Stimulated activated CD8-positive, alpha-beta memory T cell treated with anti-CD3 and anti-CD28 coated beads, Interleukin-12 subunit alpha, Interleukin-12 subunit beta, amount 100 ng/mL, for 4 hours (primary cell): ENCODE measurements around the gene ZNF462.

Experiments
- DNase-seq: peaks from one replicate; pipeline ENCODE4 v3.0.0-alpha.2; 2020; ENCODE audit warnings: low read depth

Gene ZNF462

DNA sequence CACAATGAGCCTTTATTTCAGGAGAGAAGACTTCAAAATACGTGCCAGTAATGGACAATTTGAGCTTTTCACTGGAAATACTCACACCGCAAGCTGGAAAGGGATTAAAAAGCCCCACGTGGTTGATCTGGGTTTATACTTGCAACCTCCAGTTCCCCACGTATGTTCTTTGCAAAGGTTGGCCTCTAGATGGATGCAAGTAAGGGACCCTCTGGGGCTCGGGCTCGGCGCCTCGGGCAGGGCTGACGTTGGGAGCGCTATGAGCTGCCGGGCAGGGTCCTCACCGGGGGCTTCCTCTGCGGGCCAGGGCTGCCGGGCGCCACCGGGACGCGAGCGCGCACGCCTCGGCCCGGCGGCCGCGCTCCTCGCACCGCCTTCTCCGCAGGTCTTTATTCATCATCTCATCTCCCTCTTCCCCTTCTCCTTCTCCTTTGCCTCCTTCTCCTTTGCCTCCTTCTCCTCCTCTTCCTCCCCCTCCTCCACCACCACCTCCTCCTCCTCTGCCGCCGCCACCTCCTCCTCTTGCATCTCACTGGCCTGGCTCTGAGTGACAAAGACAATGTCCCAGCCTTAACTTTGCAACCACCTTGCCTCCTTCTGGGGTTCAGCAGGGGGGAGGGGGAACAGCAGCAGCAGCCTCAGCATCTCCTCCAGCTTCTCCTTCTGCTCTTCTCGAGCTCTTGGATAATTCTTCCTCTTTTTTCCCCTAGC, 701 bp upstream of the ZNF462 start:
- DNase-seq = no peak

DNA sequence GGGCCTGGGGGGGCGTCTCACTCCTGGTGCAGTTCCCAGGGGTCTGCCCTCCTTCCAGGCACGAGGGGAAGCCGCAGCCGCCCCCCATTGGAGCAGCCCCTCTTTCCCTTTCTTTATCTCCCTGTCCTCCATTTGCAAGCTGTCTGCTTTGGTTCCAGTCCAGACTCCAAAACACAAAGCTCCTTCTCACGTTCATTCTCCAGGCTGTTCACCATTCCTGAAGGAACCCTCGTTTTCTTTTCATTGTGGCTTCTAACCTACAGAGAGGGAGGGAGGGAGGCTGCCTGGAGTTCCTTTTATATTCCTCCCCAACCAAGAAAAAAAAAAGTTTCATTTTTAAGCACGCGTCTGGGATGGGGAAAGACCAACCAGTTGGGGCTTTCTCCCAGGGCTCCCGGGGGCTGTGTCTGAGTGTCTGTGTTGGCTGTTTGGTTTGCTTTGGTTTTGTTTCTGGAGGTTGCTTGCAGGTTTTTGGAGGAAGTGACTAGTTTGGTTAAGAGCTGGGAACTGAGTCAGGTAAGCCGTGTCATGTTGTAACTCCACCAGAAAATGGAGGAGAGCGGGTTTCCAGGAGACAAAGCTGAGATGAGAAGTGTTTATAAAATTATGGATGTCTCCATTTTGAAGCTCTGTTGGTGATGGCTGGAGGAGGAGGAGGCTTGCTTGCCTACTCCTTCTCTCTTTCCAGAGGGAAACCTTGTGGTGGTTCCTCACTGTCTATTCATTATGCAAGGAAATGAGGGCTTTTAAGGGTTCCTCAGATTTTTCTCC, 1.6 kb downstream of the ZNF462 start:
- DNase-seq = no peak

DNA sequence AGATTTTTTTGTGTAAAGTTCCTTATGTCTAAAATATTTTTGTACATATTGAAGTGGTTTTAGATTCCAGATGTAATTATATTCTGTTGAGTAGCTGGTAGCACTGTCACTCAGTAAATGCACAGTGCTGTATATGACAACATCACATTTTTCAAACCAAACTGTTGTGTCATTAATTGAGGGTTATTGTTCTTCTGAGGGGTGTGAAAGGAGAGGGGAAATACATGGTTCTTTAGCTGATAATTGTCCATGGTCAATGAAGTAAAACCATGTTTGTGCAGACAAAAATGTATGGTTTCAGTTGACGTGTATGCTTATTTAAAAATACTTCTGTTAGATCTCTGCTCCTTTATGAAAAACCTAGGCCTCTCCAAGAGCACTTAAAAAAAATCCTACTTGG, 3.3 kb downstream of the ZNF462 start:
- DNase-seq = no peak

DNA sequence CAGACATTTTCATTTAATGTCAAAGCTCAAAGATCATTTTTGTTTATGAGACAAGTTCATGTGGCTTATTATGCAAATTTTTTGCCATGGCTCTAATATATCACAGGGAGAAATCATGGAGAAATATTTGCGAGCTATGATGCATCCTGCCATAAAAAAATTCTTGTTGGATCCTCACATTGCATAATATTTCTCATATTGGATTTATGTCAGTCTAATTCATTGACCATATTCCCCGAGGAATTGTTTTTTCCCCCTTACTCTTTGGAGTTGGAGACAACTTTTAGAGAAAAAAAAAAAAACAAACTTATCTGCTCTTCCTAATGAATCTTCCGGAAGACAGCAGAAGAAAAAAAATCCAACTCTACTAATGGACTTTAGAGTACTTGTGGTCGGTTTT, 4.3 kb downstream of the ZNF462 start:
- DNase-seq = no peak

DNA sequence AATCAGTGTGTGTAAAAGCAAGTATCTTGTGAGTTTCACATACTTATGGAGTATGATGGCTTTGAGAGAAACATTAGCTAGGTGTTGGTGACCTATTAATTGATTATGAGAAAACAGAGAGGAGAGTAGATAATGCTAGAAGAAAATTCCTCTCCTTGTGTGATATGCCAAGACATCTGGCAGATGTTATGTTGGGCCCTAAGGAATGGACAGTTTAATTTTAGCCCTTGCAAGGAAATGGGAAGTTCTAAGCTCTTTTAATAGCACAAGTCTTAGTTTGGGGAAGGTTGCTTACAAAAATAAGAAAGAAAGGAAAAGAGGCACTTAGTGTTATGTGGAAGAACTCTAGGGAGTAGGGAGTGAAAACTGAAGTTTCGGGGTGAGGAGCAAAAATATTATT, 5.1 kb downstream of the ZNF462 start:
- DNase-seq = no peak

DNA sequence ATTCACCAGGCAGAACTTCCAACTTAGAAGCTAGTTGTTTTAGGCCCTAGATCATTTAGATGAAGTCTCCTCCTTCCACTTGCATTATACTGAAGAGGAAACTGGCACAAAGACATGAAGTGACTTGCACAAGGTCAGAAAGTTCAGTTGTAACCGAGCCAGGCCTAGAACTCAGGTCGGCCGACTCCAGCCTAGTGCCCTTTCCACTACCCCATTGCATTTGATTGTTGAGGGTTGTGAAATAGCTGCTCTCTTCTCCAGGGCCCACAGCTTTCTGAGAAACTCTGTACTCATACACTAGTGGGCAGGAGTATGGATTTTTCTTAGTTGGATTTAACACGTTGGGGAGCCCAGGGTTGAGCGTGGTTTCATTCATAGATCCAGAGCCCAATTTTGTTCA, 5.6 kb downstream of the ZNF462 start:
- DNase-seq = no peak

DNA sequence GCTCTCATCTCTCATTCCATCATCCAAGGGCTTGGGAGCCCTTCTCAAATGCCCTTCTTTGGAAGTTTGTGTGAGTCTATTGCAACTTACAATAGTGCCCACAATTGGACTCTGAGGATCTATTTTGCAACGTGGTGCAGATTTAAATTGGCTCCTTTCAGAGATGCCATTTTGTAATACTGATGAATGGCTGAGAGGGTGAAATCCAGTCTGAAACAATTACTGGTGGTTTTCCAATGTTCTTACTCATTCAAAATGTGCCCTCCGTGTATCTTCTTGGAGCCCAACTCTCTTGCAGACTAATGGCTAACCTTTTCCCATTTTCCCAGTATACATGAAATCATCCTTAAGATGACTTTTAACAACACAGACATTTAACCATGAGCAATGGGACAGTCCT, 6.1 kb downstream of the ZNF462 start:
- DNase-seq = no peak

DNA sequence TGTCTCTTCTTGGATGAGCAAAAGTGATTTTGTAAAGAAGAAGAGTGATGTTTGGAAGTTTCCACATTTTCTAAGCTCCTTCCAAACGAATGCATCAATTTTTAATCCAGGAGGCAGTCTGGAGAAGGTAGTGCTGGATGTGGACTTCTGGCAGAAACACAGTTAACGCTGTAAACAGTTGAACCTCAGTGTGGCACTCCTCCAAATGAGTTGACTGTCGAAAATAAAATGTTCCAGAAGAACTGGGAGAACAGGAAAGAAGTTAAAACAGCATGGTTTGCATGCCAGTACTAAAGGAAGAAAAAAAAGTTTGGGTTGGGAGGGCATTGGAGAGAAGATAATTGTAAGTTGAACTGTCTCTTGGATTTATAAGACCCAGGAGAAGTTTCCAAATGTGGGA, 6.5 kb downstream of the ZNF462 start:
- no peak for DNase-seq

DNA sequence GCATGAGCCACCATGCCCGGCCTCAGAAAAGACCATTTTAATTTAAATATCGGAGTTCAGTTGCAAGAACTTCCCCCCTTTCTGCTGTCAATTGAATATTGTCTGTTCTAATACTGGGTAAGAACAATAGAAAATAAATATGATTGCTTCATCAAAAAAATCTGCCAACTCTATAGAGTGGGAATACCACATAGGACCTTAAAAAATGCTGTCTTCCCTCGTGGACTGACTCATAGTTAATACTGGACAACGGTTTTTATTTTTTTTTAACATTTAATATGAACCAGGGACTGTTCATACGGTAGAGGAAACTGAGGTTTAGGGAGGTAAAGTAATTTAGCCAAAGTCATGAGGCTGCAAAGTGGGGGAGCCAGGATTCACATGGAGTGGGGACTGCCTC, 9.7 kb downstream of the ZNF462 start:
- DNase-seq = no peak

DNA sequence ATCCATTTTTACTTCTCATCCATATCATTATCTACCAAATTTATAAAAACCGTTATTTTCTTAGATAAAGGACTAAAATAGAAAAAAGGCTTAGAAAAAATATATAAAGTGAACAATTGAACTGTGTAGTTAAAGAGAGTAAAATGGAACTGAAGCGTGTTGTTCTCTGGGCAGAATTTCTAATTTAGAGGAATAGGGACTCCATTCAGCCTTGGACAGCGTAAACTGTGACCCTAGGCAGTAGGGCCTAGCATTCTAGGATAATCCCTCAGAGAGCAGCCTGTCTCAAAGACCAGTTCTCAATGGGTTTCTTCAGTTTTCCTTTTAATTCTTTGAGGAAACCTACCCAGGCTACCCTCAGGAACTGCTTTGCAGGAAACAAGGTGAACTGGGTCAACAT, 11.1 kb downstream of the ZNF462 start:
- DNase-seq = no peak

DNA sequence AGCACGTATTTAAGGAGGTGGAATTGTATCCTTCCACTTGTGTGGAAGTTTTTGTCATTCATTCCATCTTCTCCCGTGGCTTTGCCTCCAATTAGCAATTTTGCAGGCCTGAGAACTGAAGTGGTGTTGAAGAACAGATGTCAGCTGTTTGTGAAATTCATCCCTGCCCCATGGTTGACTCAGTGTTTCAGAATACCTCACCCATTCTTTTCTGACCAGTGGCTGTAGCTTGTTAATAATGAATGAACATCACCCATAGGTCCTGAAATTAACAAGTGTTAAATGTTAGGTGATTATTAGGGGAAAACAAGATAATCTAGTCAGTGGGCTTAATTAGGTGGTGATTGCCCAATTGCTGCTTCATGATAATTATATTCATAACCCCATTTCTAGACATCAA, 11.7 kb downstream of the ZNF462 start:
- no peak for DNase-seq

DNA sequence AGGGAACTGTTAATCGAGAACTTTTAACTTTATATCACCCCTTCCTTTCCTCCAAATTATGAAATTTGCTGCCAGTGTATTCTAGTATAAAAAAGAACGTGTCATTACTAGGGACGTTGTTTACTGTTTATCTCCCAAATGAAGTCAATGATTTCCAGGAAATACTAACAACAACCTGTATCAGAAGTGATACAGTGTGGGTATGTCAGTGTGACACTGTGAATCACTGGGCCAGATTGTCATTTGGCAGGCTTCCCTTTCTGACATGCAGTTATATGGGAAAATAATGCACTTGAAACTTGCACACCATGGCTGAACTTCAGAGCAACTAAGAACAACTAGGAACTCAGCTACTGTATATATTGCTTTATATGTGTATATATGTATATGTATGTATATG, 12.6 kb downstream of the ZNF462 start:
- no peak for DNase-seq

DNA sequence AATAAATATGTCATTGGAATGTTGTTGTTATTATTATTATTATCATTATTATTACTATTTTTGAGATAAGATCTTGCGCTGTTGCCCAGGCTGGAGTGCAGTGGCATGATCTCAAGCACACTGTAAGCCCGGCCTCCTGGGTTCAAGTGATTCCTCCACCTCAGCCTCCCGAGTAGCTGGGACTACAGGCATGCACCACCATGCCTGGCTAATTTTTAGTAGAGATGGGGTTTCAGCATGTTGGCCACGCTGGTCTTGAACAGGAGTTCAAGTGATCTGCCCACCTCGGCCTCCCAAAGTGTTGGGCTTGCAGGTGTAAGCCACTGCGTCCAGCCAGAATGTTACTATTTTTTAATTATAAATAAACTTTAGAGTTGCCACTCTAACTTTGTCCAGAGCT, 14.4 kb downstream of the ZNF462 start:
- DNase-seq = no peak

DNA sequence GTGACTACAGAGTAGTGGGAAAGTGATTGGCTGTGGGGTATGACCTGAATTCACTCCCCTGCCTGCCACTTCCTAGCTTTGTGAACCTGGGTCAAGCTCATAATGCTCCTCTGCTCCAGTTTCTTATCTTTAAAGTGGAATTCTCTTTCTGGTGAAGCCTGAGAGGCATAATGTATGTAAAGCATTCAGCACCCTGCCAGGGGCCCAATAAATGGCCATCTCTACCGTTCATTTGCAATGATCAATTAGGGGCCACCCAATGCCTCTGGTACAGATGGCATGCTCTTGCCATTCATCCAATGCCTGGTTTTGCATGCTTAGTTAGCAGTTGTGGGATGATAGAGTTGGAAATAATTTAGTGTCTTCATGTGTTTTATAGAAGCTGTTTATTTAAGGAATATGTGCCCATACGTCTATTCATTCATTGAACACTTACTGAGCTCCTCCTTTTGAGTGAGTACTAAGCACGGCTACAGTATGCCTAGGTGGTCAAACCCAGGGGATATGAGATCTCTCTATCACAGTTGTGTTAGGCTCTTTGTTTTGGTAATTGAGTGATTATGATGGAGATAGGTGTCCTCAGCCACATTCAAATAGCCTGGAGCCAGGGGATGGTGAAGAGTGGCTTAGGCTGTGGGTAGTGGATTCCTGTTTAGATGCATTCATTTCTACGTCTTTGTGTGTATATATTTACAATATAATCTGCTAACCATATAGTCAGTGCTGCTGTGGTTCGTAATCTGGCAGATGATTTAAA, 15.3 kb downstream of the ZNF462 start:
- no peak for DNase-seq

DNA sequence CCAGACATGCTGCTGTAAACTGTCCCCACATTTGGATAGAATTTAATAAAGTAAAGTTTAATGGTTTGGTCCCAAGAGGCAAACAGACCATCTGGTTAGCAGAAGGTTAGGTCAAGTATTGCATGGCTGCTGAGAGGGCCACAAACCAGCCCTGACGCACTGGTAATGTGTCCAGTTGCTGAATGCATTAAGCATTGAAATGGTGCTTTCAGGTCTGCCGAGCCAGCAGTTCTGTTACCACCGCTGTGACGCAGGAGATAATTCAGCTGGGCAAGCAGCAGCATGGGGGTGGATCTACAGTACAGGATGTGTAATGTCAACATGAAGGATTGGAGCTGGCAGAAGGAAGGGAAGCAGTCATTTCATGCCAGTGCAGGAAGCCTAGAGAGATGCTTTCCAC, 16.0 kb downstream of the ZNF462 start:
- no peak for DNase-seq

DNA sequence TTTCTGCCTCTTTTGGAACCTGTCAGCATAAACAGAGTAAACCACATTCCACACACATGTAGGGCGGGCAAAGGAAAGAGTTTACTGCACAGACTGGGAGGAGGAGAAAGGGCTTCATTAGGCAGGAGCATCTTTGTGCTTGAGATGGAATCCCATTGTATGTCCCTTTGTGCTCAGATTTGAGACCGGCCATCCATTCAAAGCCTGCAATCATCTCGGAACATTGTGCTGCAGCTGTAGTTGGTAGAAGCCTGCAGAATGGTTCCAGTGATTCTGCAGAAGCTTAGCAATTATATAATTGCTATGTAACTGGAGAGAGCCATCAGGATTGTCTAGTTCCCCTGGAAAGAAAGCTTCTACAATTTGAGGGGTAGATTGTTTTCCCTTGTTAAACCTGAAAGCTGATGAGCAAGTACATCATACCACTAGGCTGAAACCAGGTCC, 16.5 kb downstream of the ZNF462 start:
- no peak for DNase-seq

DNA sequence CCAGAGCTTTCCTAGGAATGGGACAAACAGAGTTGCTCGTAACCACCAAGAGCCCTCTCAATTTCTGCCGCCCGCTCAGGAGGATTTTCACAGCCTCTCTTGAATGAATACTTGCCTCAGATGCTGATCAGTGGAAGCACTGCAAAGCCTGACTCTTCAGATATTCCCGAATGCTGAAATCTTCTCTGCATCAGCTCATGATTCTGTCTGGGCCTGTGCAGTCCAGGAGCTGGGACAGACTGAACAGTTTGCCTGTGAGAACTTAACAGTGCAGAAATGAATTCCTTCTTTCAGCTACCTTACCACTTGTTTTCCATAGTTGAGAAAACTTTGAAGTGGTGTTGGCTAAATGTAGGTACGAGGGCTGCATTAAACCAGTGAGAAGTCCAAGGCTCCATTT, 17.1 kb downstream of the ZNF462 start:
- no peak for DNase-seq

DNA sequence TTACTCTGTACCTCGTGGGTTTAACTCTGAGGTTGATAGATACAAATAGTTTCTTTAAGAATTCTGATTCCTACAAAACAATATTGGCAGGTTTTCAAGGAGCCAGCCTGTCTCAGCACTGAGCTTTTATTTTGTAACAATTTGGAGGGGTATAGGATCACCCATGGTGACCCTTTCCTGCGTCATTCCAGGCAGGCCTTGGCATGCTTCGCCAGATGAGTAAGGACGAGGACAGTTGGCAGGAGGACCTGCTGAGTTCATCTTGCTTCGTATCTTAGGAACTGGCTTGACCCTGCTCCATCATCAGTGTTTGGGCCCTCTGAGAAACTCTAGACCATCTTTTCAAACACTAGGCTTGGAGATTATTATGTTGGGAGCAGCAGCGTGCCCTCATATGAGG, 17.9 kb downstream of the ZNF462 start:
- DNase-seq = no peak

DNA sequence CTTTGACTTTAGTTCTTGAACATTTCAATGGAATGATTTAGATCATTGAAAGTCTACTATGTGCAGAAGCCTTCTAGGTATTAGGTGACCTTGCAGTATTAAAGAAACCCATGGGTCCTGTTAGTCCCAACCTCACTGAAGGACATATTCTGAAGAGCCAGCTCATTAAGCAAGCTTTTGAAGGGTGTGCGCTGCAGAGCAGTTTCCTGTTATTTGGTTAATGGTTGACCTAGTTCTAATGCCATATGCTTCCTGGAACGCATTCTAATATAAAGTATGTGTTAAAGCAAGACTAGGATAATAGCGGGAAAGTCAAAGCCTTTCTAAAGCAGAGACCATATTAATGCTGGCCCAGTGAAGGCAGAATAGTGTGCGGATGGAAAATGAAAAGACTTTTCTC, 20.1 kb downstream of the ZNF462 start:
- DNase-seq = no peak

DNA sequence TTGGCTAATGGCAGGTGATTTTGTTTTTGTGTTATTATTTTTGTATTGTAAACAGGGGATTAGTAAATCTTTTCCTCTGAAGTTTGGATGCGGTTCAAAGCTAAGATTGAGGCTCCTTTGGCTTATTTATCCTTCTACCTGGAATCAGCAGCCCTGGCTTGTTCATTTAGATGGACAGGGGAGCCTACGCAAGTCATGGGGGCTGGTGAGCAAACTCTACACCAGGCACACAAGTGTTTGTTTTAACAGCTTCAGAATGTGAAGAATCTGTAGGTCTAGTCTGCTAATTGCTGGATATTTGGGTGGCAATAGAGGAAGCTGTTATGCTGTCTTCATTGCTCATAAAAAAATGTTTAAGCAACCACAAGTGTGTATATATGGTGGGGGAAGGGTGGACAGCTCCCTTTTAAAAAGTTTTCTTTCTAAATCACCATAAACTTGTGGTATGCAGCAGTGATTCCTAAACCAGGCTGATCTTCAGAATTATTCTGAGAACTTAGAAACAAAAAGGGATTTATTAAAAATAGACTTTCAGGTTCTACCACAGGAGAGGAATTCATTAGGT, 20.7 kb downstream of the ZNF462 start:
- no peak for DNase-seq

DNA sequence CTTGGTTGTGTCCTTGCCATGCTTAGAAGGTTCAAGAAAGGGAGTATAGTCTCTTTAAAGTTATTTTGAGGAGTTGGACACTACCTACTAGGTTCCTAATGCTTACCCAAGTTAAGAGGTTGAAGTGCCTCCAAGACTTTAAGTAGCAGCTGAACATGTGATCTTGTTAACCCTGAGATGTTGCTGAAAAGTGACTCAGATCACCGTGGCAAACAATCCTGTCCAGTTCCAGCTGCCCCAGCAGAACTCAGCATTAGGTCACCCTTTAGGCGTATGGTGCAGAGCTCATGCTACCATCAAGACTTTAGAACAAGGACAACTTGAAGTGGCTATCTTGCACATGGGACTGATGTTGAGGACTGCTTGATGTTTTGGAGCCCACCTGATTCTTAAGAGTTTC, 22.5 kb downstream of the ZNF462 start:
- no peak for DNase-seq

DNA sequence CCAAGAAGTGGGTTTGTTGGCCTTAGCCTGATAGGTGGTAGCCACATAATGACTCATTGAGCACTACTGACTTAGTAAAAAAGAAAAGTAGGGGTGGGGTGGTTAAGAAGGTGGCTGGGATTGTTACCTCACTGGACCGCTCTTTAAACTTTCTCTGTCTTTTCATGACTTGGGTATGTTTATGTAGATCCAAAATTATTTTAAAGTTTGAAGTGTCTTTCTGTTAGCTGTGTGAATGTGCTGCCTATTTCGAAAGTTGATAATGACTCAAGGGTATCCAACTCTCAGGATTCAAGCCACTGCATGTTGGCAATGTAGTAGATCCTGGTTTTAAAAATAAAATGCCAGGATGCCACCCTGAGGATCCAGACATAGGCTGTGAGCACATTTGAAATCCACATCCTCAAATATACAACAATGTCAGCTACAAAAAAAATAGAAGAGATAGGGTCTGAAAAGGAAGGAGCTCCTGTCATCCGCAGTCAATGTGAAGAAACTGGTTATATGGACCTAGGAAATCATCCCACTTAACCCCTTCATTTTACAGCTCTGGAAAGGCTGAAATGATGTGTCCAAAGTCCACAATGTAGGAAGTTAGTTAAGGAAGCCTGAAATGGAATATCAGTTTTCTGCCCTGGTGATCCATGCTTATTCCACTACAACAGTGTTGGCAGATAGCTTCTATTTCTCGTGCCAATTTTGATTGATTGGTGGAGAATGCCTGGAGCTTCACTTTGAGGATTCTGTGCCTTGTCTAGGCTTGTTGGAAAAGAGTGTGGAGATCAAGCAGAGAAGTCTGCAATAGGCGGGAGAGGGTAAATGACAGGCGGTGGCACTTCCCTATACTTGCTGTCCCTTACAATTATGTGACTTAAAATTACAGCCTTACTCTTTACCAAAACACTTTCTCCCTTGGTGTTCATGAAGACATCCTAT, 23.4 kb downstream of the ZNF462 start:
- no peak for DNase-seq
